ENCODE results near the gene BDH2. TPM values are rescaled to one million over a fixed set of nuclear protein-coding genes. Genes with fewer than 3 reads are reported as not detected.

The BDH2 gene
- total and polyA plus RNA-seq, 4 donors: 44.1 to 120 (median 65.5) TPM

Other genes starting within 250 kb of the BDH2 start
- 10 to 100 TPM; 16.7 to 19.3 TPM for gene CISD2, start 230.8 kb downstream of the BDH2 start, total RNA-seq
- gene CISD2, start 230.8 kb downstream of the BDH2 start, polyA plus RNA-seq: 10 to 100 TPM; 16.2 to 22.5 TPM
- 1 to 10 TPM; 1.6 TPM for gene SLC9B1, start 80.1 kb downstream of the BDH2 start, total RNA-seq
- gene SLC9B1, start 80.1 kb downstream of the BDH2 start, polyA plus RNA-seq: under 1 TPM in 1 of 2 donors, not detected in 1; 0.13 TPM
- gene SLC9B2, start 23.1 kb downstream of the BDH2 start, total RNA-seq: 10 to 100 TPM; 17.0 to 25.2 TPM
- gene SLC9B2, start 23.1 kb downstream of the BDH2 start, polyA plus RNA-seq: 1 to 10 TPM; 6.1 to 7.9 TPM
- 1 to 10 TPM; 1.3 to 3.4 TPM for gene CENPE, start 98.5 kb upstream of the BDH2 start, total RNA-seq
- gene CENPE, start 98.5 kb upstream of the BDH2 start, polyA plus RNA-seq: under 1 TPM in 1 of 2 donors, not detected in 1; 0.28 TPM

Measured in aorta (tissue), 4 donors.